ENCODE measurements around the gene MZT2B.
"Not testable (repeated sequence)": the region's sequence is repeated elsewhere in the genome, so short reads cannot be mapped to it uniquely, and the experiment has no call there.

Gene MZT2B

GRCh38 chr2:130219147-130219546, 37.1 kb downstream of the MZT2B start:
- DNase-seq (ENCODE audit: low read depth in 2 of 2): not testable (repeated sequence)

DNA sequence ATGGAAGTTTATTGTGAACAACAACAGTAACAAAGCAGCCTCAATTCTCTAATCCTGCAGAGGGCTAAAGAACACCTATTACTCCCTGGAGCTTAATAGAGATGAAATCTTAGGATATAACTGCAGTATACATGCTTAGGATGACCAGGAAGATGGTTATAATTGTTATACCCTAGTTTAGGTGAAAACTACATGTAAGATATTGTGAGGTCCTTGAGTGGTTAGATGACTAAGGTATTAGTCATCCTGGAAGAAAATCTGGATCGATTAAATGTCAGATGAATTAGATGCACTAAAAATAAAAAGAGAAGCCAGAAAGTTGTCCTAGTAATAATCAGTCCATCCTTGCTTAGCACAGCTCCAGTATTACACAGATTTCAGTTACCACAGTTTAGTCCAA, 38.4 kb downstream of the MZT2B start:
- not testable (repeated sequence) for DNase-seq (ENCODE audit: low read depth in 2 of 2)

DNA sequence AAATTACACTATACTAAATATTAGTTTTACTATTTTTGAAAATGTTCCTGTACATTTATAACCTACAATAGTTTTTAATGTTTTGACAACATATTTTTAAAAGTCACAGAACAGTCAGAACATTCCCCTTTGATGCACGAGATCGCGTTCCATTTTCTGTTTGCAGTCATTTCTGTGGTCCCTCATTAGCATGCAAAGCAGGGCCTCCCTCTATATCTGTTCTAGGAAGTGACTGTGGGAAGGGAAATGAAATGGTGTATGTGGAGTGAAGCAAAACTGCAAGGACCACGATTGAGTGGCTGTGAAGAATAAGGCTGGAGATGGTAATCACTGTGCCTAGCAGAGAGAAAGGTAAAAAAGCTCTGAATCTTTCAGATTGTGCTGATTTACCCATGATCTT, 40.5 kb downstream of the MZT2B start:
- not testable (repeated sequence) for DNase-seq (ENCODE audit: low read depth in 2 of 2)

DNA sequence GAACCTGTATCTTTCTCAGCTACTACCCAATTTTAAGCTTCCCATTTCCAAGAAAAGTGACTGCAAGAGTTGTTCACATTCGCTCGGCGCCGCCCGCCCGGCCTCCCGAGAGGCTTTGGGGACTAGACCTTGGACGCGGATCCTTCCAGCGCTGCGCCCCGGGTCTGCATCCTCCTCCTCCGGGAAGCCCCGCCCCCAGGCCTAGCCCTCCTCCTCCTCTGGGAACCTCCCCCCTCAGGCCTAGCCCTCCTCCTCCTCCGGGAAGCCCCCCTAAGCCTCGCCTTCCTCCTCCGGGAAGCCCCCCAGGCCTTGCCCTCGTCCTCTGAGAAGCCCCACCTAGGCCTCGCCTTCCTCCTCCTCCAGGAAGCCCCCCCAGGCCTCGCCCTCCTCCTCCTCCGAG, 45.9 kb downstream of the MZT2B start:
- not testable (repeated sequence) for DNase-seq (ENCODE audit: low read depth in 2 of 2)

- DNase-seq (ENCODE audit: low read depth in 2 of 2): not testable (repeated sequence)
Observed at GRCh38 chr2:130228467-130229160, 46.6 kb downstream of the MZT2B start.

GRCh38 chr2:130229161-130229510, 47.1 kb downstream of the MZT2B start:
- DNase-seq (ENCODE audit: low read depth in 2 of 2): not testable (repeated sequence)

DNA sequence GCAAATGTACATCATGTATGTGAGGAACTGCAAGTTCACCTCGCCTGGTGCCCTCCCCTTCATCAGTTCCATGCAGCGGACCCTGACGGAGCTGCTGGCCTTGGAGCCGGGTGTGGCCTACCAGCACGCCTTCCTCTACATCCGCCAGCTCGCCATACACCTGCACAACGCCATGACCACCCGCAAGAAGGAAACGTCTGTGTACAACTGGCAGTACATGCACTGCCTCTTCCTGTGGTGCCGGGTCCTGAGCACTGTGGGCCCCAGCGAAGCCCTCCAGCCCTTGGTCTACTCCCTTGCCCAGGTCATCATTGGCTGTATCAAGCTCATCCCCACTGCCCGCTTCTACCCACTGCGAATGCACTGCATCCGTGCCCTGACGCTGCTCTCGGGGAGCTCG, 48.3 kb downstream of the MZT2B start:
- not testable (repeated sequence) for DNase-seq (ENCODE audit: low read depth in 2 of 2)

- not testable (repeated sequence) for DNase-seq (ENCODE audit: low read depth in 2 of 2)
Observed at GRCh38 chr2:130230907-130231306, 48.8 kb downstream of the MZT2B start.

GRCh38 chr2:130231656-130232055, 49.6 kb downstream of the MZT2B start:
- DNase-seq (ENCODE audit: low read depth in 2 of 2): no peak

DNA sequence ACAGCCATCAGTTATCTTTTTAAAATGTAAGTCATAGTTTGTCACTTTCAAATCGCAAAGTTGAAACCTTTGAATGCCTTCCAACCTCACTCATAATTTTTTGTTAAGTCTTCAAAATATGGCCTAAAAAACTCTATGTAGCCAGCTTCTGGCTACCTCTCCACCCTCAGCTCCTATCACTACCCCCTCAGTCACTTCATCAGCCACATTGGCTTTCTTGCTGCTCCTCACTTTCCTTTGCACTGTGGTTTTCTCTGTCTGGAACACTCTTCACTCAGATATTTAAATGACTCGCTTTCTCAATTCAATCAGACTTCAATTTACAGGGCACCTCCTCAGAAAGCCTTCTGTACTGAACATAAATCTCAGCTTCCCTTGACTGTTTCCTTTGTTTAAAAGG, 51.0 kb downstream of the MZT2B start:
- DNase-seq (ENCODE audit: low read depth in 2 of 2): not testable (repeated sequence)

- DNase-seq (ENCODE audit: low read depth in 2 of 2): not testable (repeated sequence)
Observed at GRCh38 chr2:130239581-130239980, 57.5 kb downstream of the MZT2B start.
